Effector memory CD4-positive, alpha-beta T cell (primary cell): ENCODE results near the gene GRK2.
A peak's percentile ranks its signal among the peaks of the same experiment; 100 is the strongest.

Experiments
- DNase-seq, 3 donors: peaks; one replicate each; pipeline ENCODE4 v3.0.0-alpha.2; 2020
- H3K27ac ChIP-seq: 2 replicates; pipeline ENCODE4 v1.7.0; 2013; ENCODE audit warnings: mild to moderate bottlenecking, low read length, moderate library complexity; ENCODE audit not compliant: insufficient read depth, poor library complexity, severe bottlenecking
- H3K27me3 ChIP-seq: replicated peaks from 2 replicates; pipeline ENCODE4 v1.7.0; 2013; ENCODE audit warnings: mild to moderate bottlenecking, low read length; ENCODE audit not compliant: insufficient read depth, control insufficient read depth, poor library complexity, severe bottlenecking
- H3K36me3 ChIP-seq: 2 replicates; pipeline ENCODE4 v1.7.0; 2013; ENCODE audit warnings: mild to moderate bottlenecking, low read length, moderate library complexity; ENCODE audit not compliant: control insufficient read depth, insufficient read depth
- H3K4me1 ChIP-seq: 2 replicates; pipeline ENCODE4 v1.7.0; 2013; ENCODE audit warnings: low read length, mild to moderate bottlenecking; ENCODE audit not compliant: control insufficient read depth, insufficient read depth, poor library complexity, severe bottlenecking
- H3K4me3 ChIP-seq: 2 replicates; pipeline ENCODE4 v1.7.0; 2013; ENCODE audit warnings: low read length, low read depth, mild to moderate bottlenecking; ENCODE audit not compliant: insufficient read depth, poor library complexity, severe bottlenecking
- H3K9me3 ChIP-seq: 2 replicates; pipeline ENCODE4 v1.7.0; 2013; ENCODE audit warnings: mild to moderate bottlenecking, low read length, moderate library complexity; ENCODE audit not compliant: control insufficient read depth

GRK2 gene

DNA sequence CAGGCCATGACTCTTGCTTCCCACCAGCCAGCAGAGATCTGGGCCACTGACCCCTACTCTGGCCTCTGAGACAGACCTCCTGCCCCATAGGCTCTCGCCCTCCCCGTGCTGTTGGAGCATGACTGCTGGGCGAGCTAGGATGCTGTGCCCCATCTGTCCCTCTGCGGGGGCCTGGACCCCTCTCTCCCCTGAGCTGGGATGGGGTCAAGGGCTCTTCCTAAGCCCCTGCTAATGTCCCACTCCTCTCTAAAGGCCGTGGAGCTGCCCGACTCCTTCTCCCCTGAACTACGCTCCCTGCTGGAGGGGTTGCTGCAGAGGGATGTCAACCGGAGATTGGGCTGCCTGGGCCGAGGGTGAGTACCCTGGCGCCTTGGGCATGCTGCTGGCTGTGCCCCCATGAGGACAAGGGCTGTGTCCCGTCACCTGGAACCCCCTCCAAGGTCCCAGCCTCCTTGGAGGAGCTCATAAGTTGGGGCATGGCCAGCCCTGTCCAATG is 16.7 kb downstream of the GRK2 start:
- Histone ChIP-seq H3K4me1 (peaks cover 74% of the 10 kb centered on the region), H3K27ac (peak overlapping the region; percentile 61), H3K9me3 (no peaks in the 10 kb centered on the region), H3K27me3 (no peaks in the 10 kb centered on the region), H3K36me3 (peaks cover 87% of the 10 kb centered on the region), H3K4me3 (no peak overlapping the region)
- no peak for DNase-seq

DNA sequence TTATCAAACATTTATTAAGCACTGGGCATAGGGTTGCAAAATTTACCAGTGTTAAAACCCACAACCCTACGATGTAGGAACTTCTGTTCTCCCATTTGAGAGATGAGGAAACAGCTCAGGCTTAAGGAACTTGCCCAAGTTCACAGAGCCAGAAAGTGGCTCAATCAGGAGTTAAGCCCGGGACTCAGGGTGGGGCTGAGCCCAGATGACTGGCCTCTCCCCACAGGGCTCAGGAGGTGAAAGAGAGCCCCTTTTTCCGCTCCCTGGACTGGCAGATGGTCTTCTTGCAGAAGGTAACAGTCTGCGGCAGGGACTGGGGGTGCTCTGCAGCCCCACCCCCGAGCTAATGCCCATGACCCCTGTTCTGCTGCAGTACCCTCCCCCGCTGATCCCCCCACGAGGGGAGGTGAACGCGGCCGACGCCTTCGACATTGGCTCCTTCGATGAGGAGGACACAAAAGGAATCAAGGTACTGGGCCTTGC is 17.2 kb downstream of the GRK2 start:
- peaks cover 74% of the 10 kb centered on the region for H3K4me1 ChIP-seq
- H3K9me3 ChIP-seq, result no peaks in the 10 kb centered on the region
- H3K27ac ChIP-seq, result peak overlapping the region; percentile 61

DNA sequence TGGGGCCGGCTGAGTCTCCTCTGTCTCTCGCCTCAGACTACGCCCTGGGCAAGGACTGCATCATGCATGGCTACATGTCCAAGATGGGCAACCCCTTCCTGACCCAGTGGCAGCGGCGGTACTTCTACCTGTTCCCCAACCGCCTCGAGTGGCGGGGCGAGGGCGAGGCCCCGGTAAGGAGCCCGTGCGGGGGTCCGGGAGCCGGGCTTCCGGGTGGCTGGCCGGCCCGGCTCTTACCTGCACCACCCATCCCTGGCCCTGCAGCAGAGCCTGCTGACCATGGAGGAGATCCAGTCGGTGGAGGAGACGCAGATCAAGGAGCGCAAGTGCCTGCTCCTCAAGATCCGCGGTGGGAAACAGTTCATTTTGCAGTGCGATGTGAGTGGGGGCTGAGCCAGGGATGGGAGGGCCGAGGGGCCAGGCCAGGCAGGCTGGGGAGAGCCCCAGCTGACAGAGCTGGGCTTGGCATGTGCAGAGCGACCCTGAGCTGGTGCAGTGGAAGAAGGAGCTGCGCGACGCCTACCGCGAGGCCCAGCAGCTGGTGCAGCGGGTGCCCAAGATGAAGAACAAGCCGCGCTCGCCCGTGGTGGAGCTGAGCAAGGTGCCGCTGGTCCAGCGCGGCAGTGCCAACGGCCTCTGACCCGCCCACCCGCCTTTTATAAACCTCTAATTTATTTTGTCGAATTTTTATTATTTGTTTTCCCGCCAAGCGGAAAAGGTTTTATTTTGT is 18.7 kb downstream of the GRK2 start:
- Histone ChIP-seq H3K27ac (peak overlapping the region; percentile 90), H3K36me3 (peaks cover 67% of the 10 kb centered on the region), H3K4me1 (peaks cover 67% of the 10 kb centered on the region), H3K27me3 (no peaks in the 10 kb centered on the region), H3K4me3 (no peak overlapping the region), H3K9me3 (no peaks in the 10 kb centered on the region)
- no peak for DNase-seq

More for the DNA sequence above, 17.2 kb downstream of the GRK2 start:
- Histone ChIP-seq H3K36me3 (peaks cover 81% of the 10 kb centered on the region), H3K4me3 (no peak overlapping the region), H3K27me3 (no peaks in the 10 kb centered on the region)
- DNase-seq, result no peak

DNA sequence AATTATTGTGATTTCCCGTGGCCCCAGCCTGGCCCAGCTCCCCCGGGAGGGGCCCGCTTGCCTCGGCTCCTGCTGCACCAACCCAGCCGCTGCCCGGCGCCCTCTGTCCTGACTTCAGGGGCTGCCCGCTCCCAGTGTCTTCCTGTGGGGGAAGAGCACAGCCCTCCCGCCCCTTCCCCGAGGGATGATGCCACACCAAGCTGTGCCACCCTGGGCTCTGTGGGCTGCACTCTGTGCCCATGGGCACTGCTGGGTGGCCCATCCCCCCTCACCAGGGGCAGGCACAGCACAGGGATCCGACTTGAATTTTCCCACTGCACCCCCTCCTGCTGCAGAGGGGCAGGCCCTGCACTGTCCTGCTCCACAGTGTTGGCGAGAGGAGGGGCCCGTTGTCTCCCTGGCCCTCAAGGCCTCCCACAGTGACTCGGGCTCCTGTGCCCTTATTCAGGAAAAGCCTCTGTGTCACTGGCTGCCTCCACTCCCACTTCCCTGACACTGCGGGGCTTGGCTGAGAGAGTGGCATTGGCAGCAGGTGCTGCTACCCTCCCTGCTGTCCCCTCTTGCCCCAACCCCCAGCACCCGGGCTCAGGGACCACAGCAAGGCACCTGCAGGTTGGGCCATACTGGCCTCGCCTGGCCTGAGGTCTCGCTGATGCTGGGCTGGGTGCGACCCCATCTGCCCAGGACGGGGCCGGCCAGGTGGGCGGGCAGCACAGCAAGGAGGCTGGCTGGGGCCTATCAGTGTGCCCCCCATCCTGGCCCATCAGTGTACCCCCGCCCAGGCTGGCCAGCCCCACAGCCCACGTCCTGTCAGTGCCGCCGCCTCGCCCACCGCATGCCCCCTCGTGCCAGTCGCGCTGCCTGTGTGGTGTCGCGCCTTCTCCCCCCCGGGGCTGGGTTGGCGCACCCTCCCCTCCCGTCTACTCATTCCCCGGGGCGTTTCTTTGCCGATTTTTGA is 19.5 kb downstream of the GRK2 start:
- DNase-seq, result peak in 2 of 3 donors; percentile 41 to 42
- Histone ChIP-seq H3K9me3 (no peaks in the 10 kb centered on the region), H3K4me1 (peaks cover 67% of the 10 kb centered on the region), H3K4me3 (no peak overlapping the region), H3K36me3 (peaks cover 65% of the 10 kb centered on the region), H3K27me3 (no peaks in the 10 kb centered on the region), H3K27ac (peak overlapping the region; percentile 90)

DNA sequence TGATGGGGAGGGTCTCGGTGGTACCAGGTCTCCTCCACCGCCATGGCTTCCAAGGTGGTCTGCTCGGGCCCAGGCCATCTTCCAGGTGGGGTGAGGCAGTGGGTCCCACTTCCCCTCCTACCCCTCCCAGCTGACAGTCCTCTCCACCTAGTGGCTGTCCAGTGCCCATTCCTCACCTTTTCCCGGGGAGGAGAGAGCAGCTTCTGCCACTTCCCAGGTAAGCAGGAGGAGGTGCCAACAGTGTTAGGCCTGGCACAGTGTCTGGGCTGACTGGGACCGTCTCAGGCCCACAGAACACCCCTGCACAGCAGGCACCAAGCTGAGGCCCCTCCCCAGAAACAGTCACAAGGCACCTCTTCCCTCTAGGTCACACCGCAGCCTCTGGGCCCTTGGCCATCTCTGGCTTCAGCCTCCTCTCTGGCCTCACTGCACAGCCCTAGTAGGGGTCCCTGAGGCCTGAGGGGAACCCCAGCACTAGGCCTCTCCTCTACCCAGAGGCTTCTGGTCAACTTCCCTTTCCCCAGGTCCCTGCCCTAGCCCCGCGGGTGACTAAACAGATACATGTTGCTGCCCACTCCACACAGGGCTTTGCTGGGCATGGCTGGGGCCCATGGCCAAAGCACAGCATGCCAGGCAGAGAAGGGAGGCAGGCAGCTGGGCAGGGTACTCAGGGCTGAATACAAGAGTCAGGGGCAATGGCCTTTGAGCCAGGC is 20.5 kb downstream of the GRK2 start:
- Histone ChIP-seq H3K4me1 (peaks cover 67% of the 10 kb centered on the region), H3K4me3 (peak overlapping the region; percentile 84), H3K9me3 (no peaks in the 10 kb centered on the region), H3K27me3 (no peaks in the 10 kb centered on the region), H3K27ac (peak overlapping the region; percentile 90), H3K36me3 (peaks cover 58% of the 10 kb centered on the region)
- no peak for DNase-seq

DNA sequence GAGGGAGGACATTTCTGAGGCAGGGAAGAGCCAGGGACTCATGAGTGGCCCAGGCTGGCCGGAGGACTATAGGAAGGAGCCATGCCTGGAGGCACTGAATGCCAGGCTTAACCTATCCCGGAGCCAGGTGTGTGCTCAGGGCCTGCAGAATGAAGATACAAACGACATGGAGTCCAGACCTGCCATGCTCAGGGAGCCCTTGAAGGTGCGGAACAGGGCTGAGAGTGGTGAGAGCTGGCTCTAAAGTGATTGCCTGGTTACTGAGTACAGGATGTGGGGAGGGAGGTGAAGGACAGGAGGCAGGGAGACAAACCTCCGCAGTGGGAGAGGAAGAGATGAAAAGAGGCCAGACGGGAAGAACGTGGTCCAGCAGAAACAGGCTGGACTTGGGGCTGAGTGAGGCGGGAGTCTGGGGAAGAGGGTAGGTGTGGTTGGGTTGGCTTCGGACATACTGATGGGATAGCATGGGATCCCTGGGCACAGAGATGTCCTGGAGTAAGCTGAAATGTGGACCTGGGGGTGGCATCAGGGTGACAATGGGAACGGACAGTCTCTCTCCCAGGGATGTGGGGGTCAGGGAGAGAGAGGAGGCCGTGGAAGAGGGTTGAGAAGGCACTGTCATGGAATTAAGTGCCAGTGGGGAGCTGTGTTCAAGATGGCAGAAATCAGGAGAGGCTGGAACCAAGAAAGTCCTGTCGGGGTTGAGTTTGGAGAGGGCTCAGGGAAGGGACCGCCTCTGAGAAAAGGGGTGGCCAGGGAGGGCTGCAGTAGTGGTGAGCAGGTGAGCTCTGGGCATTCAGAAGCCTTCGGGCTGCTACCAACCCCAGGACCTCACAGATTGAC is 21.3 kb downstream of the GRK2 start:
- no peaks in the 10 kb centered on the region for H3K27me3 ChIP-seq
- H3K4me1 ChIP-seq, result peaks cover 69% of the 10 kb centered on the region
- peak overlapping the region; percentile 84 for H3K4me3 ChIP-seq
- H3K9me3 ChIP-seq, result no peaks in the 10 kb centered on the region
- H3K36me3 ChIP-seq, result peaks cover 58% of the 10 kb centered on the region
- peak overlapping the region; percentile 90 for H3K27ac ChIP-seq
- DNase-seq, result no peak

DNA sequence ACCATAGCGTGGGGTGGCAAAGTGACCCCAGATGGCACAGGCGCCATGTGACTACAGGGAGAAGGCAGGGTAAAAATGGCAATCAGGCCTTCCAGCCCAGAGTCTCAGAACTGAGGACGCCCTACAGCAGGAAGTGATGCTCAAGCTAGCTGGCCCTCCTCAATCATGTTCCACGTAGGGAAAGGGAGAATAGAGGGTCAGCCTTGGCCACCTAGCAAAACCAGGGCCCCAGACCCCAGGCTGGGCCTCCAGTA is 21.9 kb downstream of the GRK2 start:
- Histone ChIP-seq H3K27ac (peak overlapping the region; percentile 90), H3K4me1 (peaks cover 69% of the 10 kb centered on the region), H3K27me3 (no peaks in the 10 kb centered on the region), H3K9me3 (no peaks in the 10 kb centered on the region), H3K4me3 (peak overlapping the region; percentile 84), H3K36me3 (peaks cover 57% of the 10 kb centered on the region)
- DNase-seq, result no peak

DNA sequence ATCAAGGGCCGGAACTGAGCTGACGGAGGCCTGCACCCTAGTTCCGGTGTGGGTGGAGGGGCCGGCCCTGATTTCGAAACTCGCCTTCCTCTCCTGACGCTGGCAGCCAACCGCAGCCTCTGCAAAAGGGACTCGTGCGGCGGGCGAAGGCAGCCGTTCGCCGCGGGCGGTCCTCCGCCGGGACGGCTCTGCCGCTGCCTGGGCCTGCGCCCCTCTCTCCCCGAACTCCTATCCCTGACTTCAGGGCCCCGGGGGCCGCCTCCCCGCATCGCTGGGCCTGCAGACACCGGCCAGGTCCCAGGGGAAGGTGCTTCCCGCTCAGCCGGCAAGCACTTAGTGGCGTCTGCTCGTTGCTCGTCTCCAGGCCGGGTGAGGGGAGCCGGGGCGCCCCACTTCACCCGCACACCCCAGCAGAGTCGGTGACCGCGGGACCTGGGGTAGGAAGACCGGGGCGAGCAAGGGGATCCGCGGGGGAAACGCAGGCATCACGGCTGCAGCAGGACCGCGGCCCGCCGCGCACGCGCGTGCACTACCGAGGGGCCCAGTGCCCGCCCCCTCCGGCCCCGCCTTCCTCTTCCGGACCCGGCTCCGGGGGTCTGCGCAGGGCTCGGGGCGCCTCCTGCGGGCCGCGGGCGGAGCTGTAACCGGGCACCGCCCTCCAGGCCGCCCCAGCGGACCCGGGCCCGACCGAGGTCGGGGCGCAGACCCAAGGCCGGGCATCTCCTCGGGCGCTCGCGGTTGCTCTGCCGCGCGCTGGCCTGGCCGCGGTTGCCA is 22.4 kb downstream of the GRK2 start:
- Histone ChIP-seq H3K36me3 (peaks cover 52% of the 10 kb centered on the region), H3K27me3 (no peaks in the 10 kb centered on the region), H3K4me1 (peaks cover 69% of the 10 kb centered on the region), H3K9me3 (no peaks in the 10 kb centered on the region), H3K27ac (peak overlapping the region; percentile 90), H3K4me3 (peak overlapping the region; percentile 84)
- DNase-seq, result peak; percentile 80 to 86 (median 85)
